CD4-positive, alpha-beta T cell (primary cell): Measurements from ENCODE around the gene PHF2. TPM values are rescaled to one million over a fixed set of nuclear protein-coding genes. Genes with fewer than 3 reads are reported as not detected.

Experiments
- ATAC-seq: fragments of 200-7000 bp; cut with Tn5 transposase; one replicate; pipeline ENCODE4 v1.10.0; 2022; ENCODE audit warnings: mild to moderate bottlenecking; ENCODE audit not compliant: poor library complexity
- CTCF ChIA-PET: fragments of 350-600 bp; sonication (Branson Sonifier 250); formaldehyde crosslinking; loops from one replicate; lab custom pipeline; 2021; ENCODE audit warnings: antibody characterized with exemption, inconsistent platforms; lab: Charles Lee
- POLR2A ChIA-PET: fragments of 350-600 bp; sonication (Branson Sonifier 250); formaldehyde crosslinking; loops from one replicate; lab custom pipeline; 2021; ENCODE audit warnings: antibody characterized with exemption, inconsistent platforms; lab: Charles Lee
- DNase-seq, 14 experiments: peaks; one replicate each; pipeline ENCODE4 v3.0.0-alpha.2; 2013 to 2020; ENCODE audit warnings: mixed read lengths in 2 of 14
- H3K27ac ChIP-seq, 2 donors: one replicate each; pipeline versions ENCODE4 v1.5.1 to v1.7.0; 2013; ENCODE audit warnings: low read length in 2 of 2, low read depth in 1 of 2, mild to moderate bottlenecking in 1 of 2
- H3K27me3 ChIP-seq, 2 experiments: 1 replicate in 1 of 2; 2 replicates in 1 of 2; pipeline versions ENCODE4 v1.6.1 to v1.7.0; 2013; ENCODE audit warnings: low read length in 2 of 2, control low read depth in 1 of 2, mild to moderate bottlenecking in 1 of 2, moderate library complexity in 1 of 2; ENCODE audit not compliant: insufficient read depth in 2 of 2, control insufficient read depth in 1 of 2
- H3K36me3 ChIP-seq: one replicate; pipeline ENCODE4 v1.6.1; 2013; ENCODE audit warnings: low read length, control low read depth; ENCODE audit not compliant: insufficient read depth
- H3K4me1 ChIP-seq: one replicate; pipeline ENCODE4 v1.6.1; 2013; ENCODE audit warnings: low read length, control low read depth; ENCODE audit not compliant: insufficient read depth
- H3K4me3 ChIP-seq: one replicate; pipeline ENCODE4 v1.5.1; 2013; ENCODE audit warnings: mild to moderate bottlenecking, low read length, moderate library complexity
- H3K9me3 ChIP-seq, 2 experiments: 1 replicate in 1 of 2; 2 replicates in 1 of 2; pipeline versions ENCODE4 v1.6.1 to v1.7.0; 2013; ENCODE audit warnings: low read length in 2 of 2, mild to moderate bottlenecking in 2 of 2, control low read depth in 1 of 2, moderate library complexity in 1 of 2; ENCODE audit not compliant: control insufficient read depth in 1 of 2, insufficient read depth in 1 of 2
- H3K27ac Mint-ChIP-seq: one replicate; pipeline ENCODE4 v1.8.0; 2020; ENCODE audit warnings: mixed read lengths
- H3K27me3 Mint-ChIP-seq: one replicate; pipeline ENCODE4 v1.8.0; 2021; ENCODE audit warnings: mixed read lengths
- H3K36me3 Mint-ChIP-seq: one replicate; pipeline ENCODE4 v1.8.0; 2021; ENCODE audit warnings: low read depth, mixed read lengths
- H3K4me1 Mint-ChIP-seq: one replicate; pipeline ENCODE4 v1.8.0; 2021; ENCODE audit warnings: low read depth, mixed read lengths
- H3K4me3 Mint-ChIP-seq: one replicate; pipeline ENCODE4 v1.8.0; 2020; ENCODE audit warnings: mild to moderate bottlenecking, mixed read lengths
- H3K9me3 Mint-ChIP-seq: one replicate; pipeline ENCODE4 v1.8.0; 2020; ENCODE audit warnings: mixed read lengths
- CTCF ChIP-seq: fragments of 200-600 bp; IDR thresholded peaks from one replicate; pipeline ENCODE4 v1.8.0; 2022; ENCODE audit warnings: antibody characterized with exemption, mild to moderate bottlenecking
- intact Hi-C, 2 experiments: fragments of 100-400 bp; cut with DNase I in 1 of 2; cut with micrococcal nuclease in 1 of 2; formaldehyde crosslinking; loops; one replicate each; pipeline versions ENCODE4 v1.15.1 to v1.9.0; 2023 to 2025; cut with DNase I, micrococcal nuclease
- total RNA-seq, 174 experiments: library from RNA in 2 of 174; stranded (reverse) in 2 of 174; gene quantifications; one replicate each; pipeline ENCODE4 v1.2.3 and lab custom pipeline; 2021 to 2026

The PHF2 gene
- total RNA-seq, 2 experiments from 2014 or later, result 27.3 to 28.8 TPM

DNA sequence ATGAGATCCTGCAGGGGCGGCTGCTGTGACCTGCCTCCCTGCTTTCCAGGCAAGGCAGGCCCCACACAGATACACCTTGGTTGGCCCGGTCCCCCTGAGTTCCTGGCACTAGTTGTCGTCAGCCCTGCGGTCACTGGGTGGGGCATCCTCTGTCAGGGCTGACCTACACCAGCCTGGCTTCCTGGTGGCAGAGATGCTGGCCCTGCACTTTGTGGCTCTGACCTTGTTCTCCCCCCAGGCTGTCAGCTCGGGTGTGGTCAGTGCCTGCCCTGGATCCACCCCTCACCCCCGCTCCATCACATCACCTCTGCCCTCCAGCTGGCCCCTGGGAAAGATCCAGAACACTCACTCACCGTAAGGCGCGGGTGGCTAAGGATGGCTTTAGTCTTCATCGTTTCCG is 74.1 kb downstream of the PHF2 start:
- POLR2A ChIA-PET, result no interaction called here
- CTCF ChIA-PET, result no interaction called here
- H3K9me3 Mint-ChIP-seq, result no peaks in the 10 kb centered on the region

GRCh38 chr9:93651521-93651950 is 75.2 kb downstream of the PHF2 start:
- peak in 1 of 14 experiments; percentile 11 for DNase-seq

More for the DNA sequence above, 74.1 kb downstream of the PHF2 start:
- Histone ChIP-seq H3K9me3 (no peaks in the 10 kb centered on the region), H3K4me3 (no peak overlapping the region), H3K36me3 (peaks cover 76% of the 10 kb centered on the region), H3K27ac (no peak overlapping the region), H3K27me3 (no peaks in the 10 kb centered on the region), H3K4me1 (no peaks in the 10 kb centered on the region)
- Mint-ChIP-seq H3K4me3 (no peak overlapping the region), H3K27me3 (no peaks in the 10 kb centered on the region), H3K36me3 (peaks cover 35% of the 10 kb centered on the region), H3K27ac (no peak overlapping the region), H3K4me1 (no peaks in the 10 kb centered on the region)
- no peak for TF ChIP-seq CTCF
- intact Hi-C loops, result no loop called here
- no peak for ATAC-seq
- peak in 2 of 14 experiments; percentile 3 to 24 for DNase-seq

GRCh38 chr9:93652604-93653592 is 76.5 kb downstream of the PHF2 start:
- ATAC-seq, result no peak
- intact Hi-C loops, result no loop called here
- Mint-ChIP-seq H3K9me3 (no peaks in the 10 kb centered on the region), H3K27me3 (no peaks in the 10 kb centered on the region), H3K4me1 (no peaks in the 10 kb centered on the region), H3K36me3 (peaks cover 37% of the 10 kb centered on the region), H3K27ac (no peak overlapping the region), H3K4me3 (no peak overlapping the region)
- no peak overlapping the region for H3K27ac ChIP-seq
- ChIA-PET POLR2A (no interaction called here), CTCF (no interaction called here)
- TF ChIP-seq CTCF, result no peak
- H3K4me1 ChIP-seq, result no peaks in the 10 kb centered on the region
- H3K27me3 ChIP-seq, result no peaks in the 10 kb centered on the region
- no peaks in the 10 kb centered on the region for H3K9me3 ChIP-seq
- no peak overlapping the region for H3K4me3 ChIP-seq
- peak in 1 of 14 experiments; percentile 29 for DNase-seq
- peaks cover 85% of the 10 kb centered on the region for H3K36me3 ChIP-seq

More at GRCh38 chr9:93651521-93651950, 75.2 kb downstream of the PHF2 start:
- Histone ChIP-seq H3K27ac (no peak overlapping the region), H3K9me3 (no peaks in the 10 kb centered on the region), H3K36me3 (peaks cover 77% of the 10 kb centered on the region), H3K27me3 (no peaks in the 10 kb centered on the region), H3K4me3 (no peak overlapping the region), H3K4me1 (no peaks in the 10 kb centered on the region)
- ChIA-PET POLR2A (no interaction called here), CTCF (no interaction called here)
- no peak for ATAC-seq
- Mint-ChIP-seq H3K27ac (no peak overlapping the region), H3K9me3 (no peaks in the 10 kb centered on the region), H3K27me3 (no peaks in the 10 kb centered on the region), H3K36me3 (peaks cover 33% of the 10 kb centered on the region), H3K4me1 (no peaks in the 10 kb centered on the region), H3K4me3 (no peak overlapping the region)
- intact Hi-C loops, result no loop called here
- TF ChIP-seq CTCF, result no peak
